GM21723 (cell line): ENCODE results near the gene RPL13A.
"Not testable (repeated sequence)": the region's sequence is repeated elsewhere in the genome, so short reads cannot be mapped to it uniquely, and the experiment has no call there.

Experiments used
- ATAC-seq: cut with Tn5 transposase; IDR thresholded peaks from one replicate; pipeline ENCODE4 v1.9.1; 2021; ENCODE audit warnings: mild to moderate bottlenecking, moderate library complexity; ENCODE audit not compliant: unreplicated experiment

Gene RPL13A

GRCh38 chr19:49487277-49488045 is at the start of gene RPL13A:
Gene RPL13A, plus strand, starts transcription at chr19:49487608. Its CDS starts 22 bp downstream, at chr19:49487630.
- ATAC-seq: peak; percentile 75

GRCh38 chr19:49438261-49438660 is 49.1 kb upstream of the RPL13A start:
- ATAC-seq: no peak

GRCh38 chr19:49439836-49440235 is 47.6 kb upstream of the RPL13A start:
- ATAC-seq: no peak

- ATAC-seq: no peak
Observed at GRCh38 chr19:49440439-49441209, 46.8 kb upstream of the RPL13A start.

GRCh38 chr19:49441210-49441959 is 46.0 kb upstream of the RPL13A start, which contains the start of gene SLC17A7:
Gene SLC17A7, minus strand, starts transcription at chr19:49441527. Its CDS starts 148 bp downstream, at chr19:49441379.
- no peak for ATAC-seq

- ATAC-seq: no peak
Observed at GRCh38 chr19:49441960-49442350, 45.5 kb upstream of the RPL13A start.

- ATAC-seq: no peak
Observed at GRCh38 chr19:49442354-49442753, 45.1 kb upstream of the RPL13A start.

GRCh38 chr19:49442771-49443365 is 44.5 kb upstream of the RPL13A start:
- ATAC-seq: peak; percentile 12

- peak; percentile 71 for ATAC-seq
Observed at GRCh38 chr19:49443366-49444099, 43.9 kb upstream of the RPL13A start.

GRCh38 chr19:49444100-49444700 is 43.2 kb upstream of the RPL13A start:
- ATAC-seq: not testable (repeated sequence)

- ATAC-seq: no peak
Observed at GRCh38 chr19:49445997-49446396, 41.4 kb upstream of the RPL13A start.

- ATAC-seq: no peak
Observed at GRCh38 chr19:49447485-49448431, 39.6 kb upstream of the RPL13A start.

GRCh38 chr19:49448432-49448786 is 39.0 kb upstream of the RPL13A start:
- no peak for ATAC-seq

- ATAC-seq: no peak
Observed at GRCh38 chr19:49450405-49450804, 37.0 kb upstream of the RPL13A start.

GRCh38 chr19:49451430-49452181 is 35.8 kb upstream of the RPL13A start, which contains the start of gene PIH1D1:
Gene PIH1D1, minus strand, starts transcription at chr19:49451814. Its CDS starts 240 bp downstream, at chr19:49451574.
- peak; percentile 56 for ATAC-seq

- ATAC-seq: peak; percentile 79
Observed at GRCh38 chr19:49453013-49453756, 34.2 kb upstream of the RPL13A start, which contains the start of gene ALDH16A1. Gene ALDH16A1, plus strand, starts transcription at chr19:49453225. Its CDS starts 107 bp downstream, at chr19:49453332.

GRCh38 chr19:49453757-49454240 is 33.6 kb upstream of the RPL13A start:
- ATAC-seq: no peak
